ENCODE measurements around the gene ATP9A.

ATP9A gene

DNA sequence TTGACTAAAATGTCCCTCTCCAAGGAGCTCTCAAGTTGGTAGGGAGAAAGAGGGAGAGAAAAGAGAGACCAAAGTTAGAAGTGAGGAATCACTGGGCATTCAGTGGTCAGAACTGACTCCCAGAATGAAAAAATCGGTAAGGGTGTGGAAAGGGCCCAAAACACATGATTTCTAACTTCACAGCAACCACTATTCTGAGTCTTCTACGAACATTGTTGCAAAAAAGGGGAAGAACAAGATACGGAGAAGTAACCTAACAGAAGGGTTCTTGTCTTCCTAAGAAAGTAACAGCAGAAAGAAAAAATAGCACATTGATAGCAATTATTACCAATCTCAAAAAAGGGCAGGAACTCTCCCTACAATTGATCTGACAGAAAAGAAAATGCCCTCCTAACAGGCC, 65.6 kb downstream of the ATP9A start:
- no peak for DNase-seq (ENCODE audit: low read depth, low spot score)
- Histone ChIP-seq H3K27ac (no peak overlapping the region), H3K9me3 (ENCODE audit: low read depth, low read length) (no peaks in the 10 kb centered on the region), H3K9ac (ENCODE audit: insufficient read length) (no peak overlapping the region), H3K4me3 (no peak overlapping the region), H3K36me3 (ENCODE audit: insufficient read depth, low read length) (no peaks in the 10 kb centered on the region)
- TF ChIP-seq EZH2 (IDR thresholded peaks at IDR 0.05) (no peak), FOXP2 (optimal IDR thresholded peaks at IDR 0.05; ENCODE audit: control extremely low read depth, extremely low read length, insufficient read depth) (no peak), POLR2AphosphoS5 (IDR thresholded peaks at IDR 0.05; ENCODE audit: borderline replicate concordance, low read depth, low read length) (no peak)

- H3K27ac ChIP-seq = no peak overlapping the region
- TF ChIP-seq POLR2AphosphoS5 (IDR thresholded peaks at IDR 0.05; ENCODE audit: borderline replicate concordance, low read depth, low read length) (no peak), FOXP2 (optimal IDR thresholded peaks at IDR 0.05; ENCODE audit: control extremely low read depth, extremely low read length, insufficient read depth) (no peak), EZH2 (IDR thresholded peaks at IDR 0.05) (no peak)
- no peak for DNase-seq (ENCODE audit: low read depth, low spot score)
Observed at GRCh38 chr20:51700809-51701285, 67.3 kb downstream of the ATP9A start.

GRCh38 chr20:51698252-51698651, 69.9 kb downstream of the ATP9A start:
- no peak overlapping the region for H3K27ac ChIP-seq
- no peak for TF ChIP-seq FOXP2 (optimal IDR thresholded peaks at IDR 0.05; ENCODE audit: control extremely low read depth, extremely low read length, insufficient read depth)
- DNase-seq (ENCODE audit: low read depth, low spot score) = no peak
- no peak overlapping the region for H3K4me3 ChIP-seq
- no peaks in the 10 kb centered on the region for H3K9me3 ChIP-seq (ENCODE audit: low read depth, low read length)
- no peak overlapping the region for H3K9ac ChIP-seq (ENCODE audit: insufficient read length)
- H3K36me3 ChIP-seq (ENCODE audit: insufficient read depth, low read length) = no peaks in the 10 kb centered on the region

More at GRCh38 chr20:51700809-51701285, 67.3 kb downstream of the ATP9A start:
- no peaks in the 10 kb centered on the region for H3K36me3 ChIP-seq (ENCODE audit: insufficient read depth, low read length)
- H3K4me3 ChIP-seq = no peak overlapping the region
- H3K9me3 ChIP-seq (ENCODE audit: low read depth, low read length) = no peaks in the 10 kb centered on the region
- no peak overlapping the region for H3K9ac ChIP-seq (ENCODE audit: insufficient read length)

DNA sequence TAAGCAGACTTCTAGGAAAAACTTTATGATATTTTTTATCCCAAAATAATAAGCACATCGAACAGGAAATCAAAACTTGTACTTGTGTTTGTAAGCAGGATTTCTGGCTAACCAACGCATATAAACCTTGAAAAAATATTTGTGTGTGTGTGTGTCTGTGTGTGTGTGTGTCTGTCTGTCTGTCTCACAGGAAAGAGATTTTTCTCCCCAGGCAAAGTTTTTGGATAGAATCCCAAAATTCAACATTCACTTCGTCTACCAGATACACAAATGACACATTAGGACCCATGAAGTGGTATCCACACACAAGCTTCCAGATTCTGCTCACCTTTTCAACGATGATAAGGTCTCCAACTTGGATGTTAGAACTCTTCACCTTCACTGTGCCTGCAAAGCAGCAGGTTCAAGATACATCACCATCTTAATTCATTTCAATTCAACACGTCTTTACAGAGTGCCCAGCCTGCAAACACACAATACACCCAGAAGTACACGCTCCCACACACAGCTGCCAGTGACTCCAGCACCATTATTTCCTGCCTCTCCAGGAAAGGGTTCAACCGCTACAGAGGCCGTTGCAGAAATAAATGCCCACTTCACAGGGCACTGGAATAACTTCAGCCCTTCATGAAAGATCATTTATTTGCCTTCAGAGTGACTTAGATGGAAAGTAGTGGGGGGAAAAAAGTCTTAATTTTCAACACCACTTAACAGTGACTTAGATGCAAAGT, 70.9 kb downstream of the ATP9A start:
- peak overlapping the region; percentile 71 for H3K4me3 ChIP-seq
- H3K9ac ChIP-seq (ENCODE audit: insufficient read length) = peak overlapping the region; percentile 43
- DNase-seq (ENCODE audit: low read depth, low spot score) = no peak
- H3K27ac ChIP-seq = no peak overlapping the region
- no peaks in the 10 kb centered on the region for H3K9me3 ChIP-seq (ENCODE audit: low read depth, low read length)
- H3K36me3 ChIP-seq (ENCODE audit: insufficient read depth, low read length) = no peaks in the 10 kb centered on the region
- TF ChIP-seq FOXP2 (optimal IDR thresholded peaks at IDR 0.05; ENCODE audit: control extremely low read depth, extremely low read length, insufficient read depth) (no peak), POLR2AphosphoS5 (IDR thresholded peaks at IDR 0.05; ENCODE audit: borderline replicate concordance, low read depth, low read length) (no peak), EZH2 (IDR thresholded peaks at IDR 0.05) (no peak)

DNA sequence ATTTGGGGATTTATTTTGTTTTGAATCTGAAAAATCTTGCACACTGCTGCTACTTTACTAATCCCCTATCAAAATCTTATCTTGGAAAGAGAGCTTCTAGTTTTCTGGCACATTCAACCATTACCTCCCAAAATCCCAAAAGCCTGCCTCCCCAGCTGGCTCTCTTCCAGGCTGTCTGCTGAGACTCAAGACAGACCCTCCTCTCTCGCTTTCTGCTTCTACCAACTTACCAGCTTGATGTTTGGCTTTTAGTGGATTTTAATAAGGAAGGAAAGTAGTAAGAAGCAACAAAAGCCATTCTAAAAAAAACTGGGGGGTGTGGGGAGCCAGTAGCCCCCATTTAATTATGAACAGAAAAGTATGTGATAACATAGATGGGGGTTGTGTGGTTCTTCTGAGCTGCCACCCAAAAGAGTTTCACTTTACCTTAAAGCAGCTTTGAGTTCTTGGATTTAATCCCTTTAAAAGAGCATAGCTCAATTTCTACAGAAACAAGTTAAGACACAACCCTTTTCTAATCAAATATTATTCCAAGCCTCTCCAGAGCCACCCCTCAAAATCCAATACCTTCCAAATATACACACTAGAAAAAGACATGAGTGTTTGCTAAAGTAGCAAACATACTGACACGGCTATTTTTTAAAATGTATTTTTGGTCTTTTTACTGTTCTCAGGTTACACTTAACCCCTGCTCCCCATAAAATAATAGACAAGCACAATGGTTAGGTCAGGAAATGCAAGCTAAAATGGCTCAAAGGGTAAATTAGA, 71.7 kb downstream of the ATP9A start:
- H3K36me3 ChIP-seq (ENCODE audit: insufficient read depth, low read length) = no peaks in the 10 kb centered on the region
- peak overlapping the region; percentile 43 for H3K9ac ChIP-seq (ENCODE audit: insufficient read length)
- no peak for TF ChIP-seq EZH2 (IDR thresholded peaks at IDR 0.05)
- no peak for TF ChIP-seq POLR2AphosphoS5 (IDR thresholded peaks at IDR 0.05; ENCODE audit: borderline replicate concordance, low read depth, low read length)
- no peak for TF ChIP-seq FOXP2 (optimal IDR thresholded peaks at IDR 0.05; ENCODE audit: control extremely low read depth, extremely low read length, insufficient read depth)
- DNase-seq (ENCODE audit: low read depth, low spot score) = no peak
- H3K27ac ChIP-seq = peak overlapping the region; percentile 66
- H3K4me3 ChIP-seq = peak overlapping the region; percentile 71
- H3K9me3 ChIP-seq (ENCODE audit: low read depth, low read length) = no peaks in the 10 kb centered on the region

DNA sequence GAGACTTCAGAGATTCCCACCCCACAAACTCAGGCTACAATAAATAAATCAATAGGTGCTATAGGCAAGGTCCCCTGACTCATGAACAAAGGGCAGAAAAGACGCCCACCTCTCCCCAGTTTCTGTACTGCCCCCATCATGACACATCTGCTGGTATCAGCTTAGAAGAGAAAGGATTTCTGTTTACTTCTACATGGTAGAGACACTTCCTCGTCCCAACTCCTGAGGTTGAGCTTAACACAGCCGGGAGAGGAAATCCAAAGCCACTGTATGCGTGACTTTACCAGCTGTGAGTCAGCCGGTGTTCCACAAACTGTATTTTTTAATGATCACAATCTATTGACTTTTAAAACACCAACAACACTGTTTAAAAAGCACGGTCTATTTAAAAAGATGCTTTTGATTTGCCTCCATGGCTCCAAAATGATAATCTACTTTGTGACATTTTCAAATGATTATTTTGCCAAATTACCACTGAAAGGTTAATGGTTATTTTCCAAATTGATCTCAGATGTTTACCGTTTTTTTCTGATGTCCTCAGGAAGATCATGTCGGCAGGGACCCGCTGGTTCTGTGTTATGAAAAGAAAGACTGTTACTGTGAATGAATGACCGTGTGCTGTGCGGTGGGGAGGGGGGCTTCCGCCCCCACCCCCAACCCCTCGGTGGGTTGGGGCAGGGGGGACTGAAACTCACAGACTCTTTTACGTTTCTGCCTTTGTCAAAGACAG, 72.5 kb downstream of the ATP9A start:
- TF ChIP-seq POLR2AphosphoS5 (IDR thresholded peaks at IDR 0.05; ENCODE audit: borderline replicate concordance, low read depth, low read length) = no peak
- TF ChIP-seq FOXP2 (optimal IDR thresholded peaks at IDR 0.05; ENCODE audit: control extremely low read depth, extremely low read length, insufficient read depth) = no peak
- no peak for TF ChIP-seq EZH2 (IDR thresholded peaks at IDR 0.05)
- DNase-seq (ENCODE audit: low read depth, low spot score) = no peak
- Histone ChIP-seq H3K4me3 (peak overlapping the region; percentile 71), H3K9ac (ENCODE audit: insufficient read length) (peak overlapping the region; percentile 43), H3K9me3 (ENCODE audit: low read depth, low read length) (no peaks in the 10 kb centered on the region), H3K36me3 (ENCODE audit: insufficient read depth, low read length) (no peaks in the 10 kb centered on the region), H3K27ac (peak overlapping the region; percentile 66; the same call in 1 of the 2 replicates)

GRCh38 chr20:51692806-51693400, 75.3 kb downstream of the ATP9A start:
- Histone ChIP-seq H3K4me3 (no peak overlapping the region), H3K27ac (no peak overlapping the region), H3K36me3 (ENCODE audit: insufficient read depth, low read length) (no peaks in the 10 kb centered on the region), H3K9ac (ENCODE audit: insufficient read length) (no peak overlapping the region), H3K9me3 (ENCODE audit: low read depth, low read length) (no peaks in the 10 kb centered on the region)
- no peak for TF ChIP-seq POLR2AphosphoS5 (IDR thresholded peaks at IDR 0.05; ENCODE audit: borderline replicate concordance, low read depth, low read length)
- no peak for TF ChIP-seq FOXP2 (optimal IDR thresholded peaks at IDR 0.05; ENCODE audit: control extremely low read depth, extremely low read length, insufficient read depth)
- no peak for TF ChIP-seq EZH2 (IDR thresholded peaks at IDR 0.05)
- no peak for DNase-seq (ENCODE audit: low read depth, low spot score)

GRCh38 chr20:51691703-51692102, 76.5 kb downstream of the ATP9A start:
- Histone ChIP-seq H3K36me3 (ENCODE audit: insufficient read depth, low read length) (no peaks in the 10 kb centered on the region), H3K4me3 (no peak overlapping the region), H3K9me3 (ENCODE audit: low read depth, low read length) (no peaks in the 10 kb centered on the region), H3K9ac (ENCODE audit: insufficient read length) (no peak overlapping the region), H3K27ac (no peak overlapping the region)
- TF ChIP-seq FOXP2 (optimal IDR thresholded peaks at IDR 0.05; ENCODE audit: control extremely low read depth, extremely low read length, insufficient read depth) (no peak), EZH2 (IDR thresholded peaks at IDR 0.05) (no peak), POLR2AphosphoS5 (IDR thresholded peaks at IDR 0.05; ENCODE audit: borderline replicate concordance, low read depth, low read length) (no peak)
- no peak for DNase-seq (ENCODE audit: low read depth, low spot score)

Measured in SK-N-MC (cell line).